GM21423 (cell line): ENCODE results near the gene CNTNAP2.
"Not testable (repeated sequence)": the region's sequence is repeated elsewhere in the genome, so short reads cannot be mapped to it uniquely, and the experiment has no call there.

Source experiments
- ATAC-seq: cut with Tn5 transposase; IDR thresholded peaks from one replicate; pipeline ENCODE4 v1.9.1; 2021; ENCODE audit warnings: mild to moderate bottlenecking, moderate library complexity; ENCODE audit not compliant: unreplicated experiment

Gene CNTNAP2

DNA sequence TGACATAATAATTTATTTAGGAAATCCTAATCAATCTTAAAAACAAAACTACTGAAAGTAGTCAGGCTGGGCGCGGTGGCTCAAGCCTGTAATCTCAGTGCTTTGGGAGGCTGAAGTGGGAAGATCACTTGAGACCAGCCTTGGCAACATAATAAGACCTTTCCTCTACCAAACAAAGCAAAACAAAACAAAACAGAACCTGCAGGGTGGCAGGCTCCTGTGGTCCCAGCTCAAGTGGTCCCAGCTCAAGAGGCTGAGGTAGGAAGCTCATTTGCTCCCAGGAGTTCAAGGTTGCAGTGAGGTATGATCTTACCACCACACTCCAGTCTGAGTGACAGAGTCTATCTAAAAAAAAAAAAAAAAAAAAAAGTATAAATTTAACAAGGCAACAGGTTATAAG, 748.0 kb downstream of the CNTNAP2 start:
- ATAC-seq = no peak

GRCh38 chr7:146865696-146866095, 749.1 kb downstream of the CNTNAP2 start:
- no peak for ATAC-seq

DNA sequence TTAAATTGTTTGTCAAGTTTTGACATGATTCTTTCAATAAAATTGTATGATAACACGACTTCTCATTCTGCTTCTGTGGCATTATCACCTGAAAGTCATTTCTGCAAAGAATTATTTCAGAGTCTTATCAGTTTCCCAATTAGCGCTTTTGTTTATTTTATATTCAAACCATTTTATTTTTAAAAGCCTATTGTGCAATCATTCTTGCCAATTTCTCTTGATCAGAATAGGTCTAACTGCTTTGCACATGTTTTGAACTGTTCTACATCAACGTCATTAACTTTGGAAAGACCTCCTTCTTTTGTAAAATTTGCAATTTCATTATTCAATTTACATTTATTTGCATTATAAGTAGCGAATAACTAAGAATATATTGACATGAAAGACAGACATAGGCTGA, 758.1 kb downstream of the CNTNAP2 start:
- ATAC-seq = no peak

DNA sequence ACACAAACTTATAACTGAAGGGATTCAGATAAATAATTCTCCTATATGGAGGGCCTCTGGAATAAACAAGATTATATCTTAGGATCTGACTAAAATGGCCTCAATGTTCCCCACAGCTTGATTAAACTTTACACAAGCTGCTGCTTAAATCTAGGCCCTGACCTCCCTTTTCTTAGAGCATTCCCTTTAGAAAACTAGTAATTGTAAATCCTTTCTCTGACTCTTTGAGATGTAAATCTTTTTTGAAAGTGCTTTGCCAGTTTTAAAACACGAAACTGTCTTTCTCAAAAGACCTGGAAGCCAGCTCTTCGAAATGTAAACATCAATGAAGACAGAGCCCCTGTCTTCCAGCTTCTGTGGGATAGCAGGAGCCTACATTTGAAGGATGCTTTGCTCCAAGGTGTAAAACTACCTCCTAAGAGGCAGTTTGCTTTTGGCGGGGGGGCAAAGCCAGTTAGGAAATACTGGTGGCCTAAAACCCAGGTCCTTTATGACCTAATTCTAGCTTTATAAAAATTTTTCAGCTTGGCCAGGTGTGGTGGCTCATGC, 758.7 kb downstream of the CNTNAP2 start:
- ATAC-seq = no peak

GRCh38 chr7:146875981-146876380, 759.4 kb downstream of the CNTNAP2 start:
- no peak for ATAC-seq

DNA sequence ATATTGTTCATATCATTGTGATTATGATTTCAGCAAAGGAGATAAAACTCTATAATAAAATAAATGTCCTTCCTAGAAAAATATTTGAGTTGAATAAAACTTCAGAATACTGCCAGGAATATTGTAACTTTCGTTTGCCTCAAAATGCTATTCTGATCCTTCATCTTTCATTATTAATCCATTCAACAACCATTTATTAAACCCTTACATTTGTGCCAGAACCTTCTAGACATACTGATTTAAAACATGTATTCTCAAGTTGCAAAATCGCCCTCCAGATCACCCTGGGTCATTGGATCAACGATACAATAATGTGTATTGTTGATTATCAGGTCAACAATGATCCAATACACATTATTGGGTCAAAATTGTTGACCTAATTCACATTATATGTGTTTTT, 759.8 kb downstream of the CNTNAP2 start:
- no peak for ATAC-seq

- no peak for ATAC-seq
Observed at GRCh38 chr7:146878901-146879300, 762.3 kb downstream of the CNTNAP2 start.

GRCh38 chr7:146885231-146885630, 768.6 kb downstream of the CNTNAP2 start:
- ATAC-seq = no peak

DNA sequence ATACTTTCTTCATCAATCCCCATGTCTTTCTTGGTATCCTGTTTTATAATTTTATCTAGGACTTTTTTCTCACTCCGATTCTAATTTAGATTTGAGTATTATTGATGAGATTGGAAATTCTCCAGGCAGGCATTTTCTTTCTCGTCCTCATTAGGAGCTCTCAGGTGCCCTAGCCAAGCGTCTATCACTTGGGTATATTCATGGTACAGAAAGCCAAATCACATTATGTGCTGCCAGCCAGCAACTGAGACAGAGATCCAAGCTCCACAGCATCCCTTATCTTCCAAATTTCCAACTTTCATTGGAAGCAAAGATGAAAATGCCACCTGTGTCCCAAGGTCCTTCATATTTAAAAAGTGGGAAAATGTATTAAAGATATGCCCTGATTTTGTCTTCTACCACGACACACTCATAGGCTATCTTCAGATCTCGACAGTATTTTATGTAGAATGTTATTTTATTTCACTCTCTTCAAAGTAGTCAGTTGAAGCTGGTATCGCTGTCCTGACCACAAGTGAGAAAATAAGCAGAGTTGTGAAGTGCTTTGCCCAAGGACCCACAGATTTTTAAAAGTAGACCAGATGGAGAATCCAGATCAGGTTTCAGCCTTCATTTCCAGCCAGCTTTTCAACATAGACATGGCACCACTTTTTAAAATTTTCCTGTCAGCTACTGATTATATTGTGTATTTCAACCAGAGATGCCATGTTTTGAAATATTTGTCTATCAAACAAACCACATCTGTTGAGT, 773.4 kb downstream of the CNTNAP2 start:
- no peak for ATAC-seq

DNA sequence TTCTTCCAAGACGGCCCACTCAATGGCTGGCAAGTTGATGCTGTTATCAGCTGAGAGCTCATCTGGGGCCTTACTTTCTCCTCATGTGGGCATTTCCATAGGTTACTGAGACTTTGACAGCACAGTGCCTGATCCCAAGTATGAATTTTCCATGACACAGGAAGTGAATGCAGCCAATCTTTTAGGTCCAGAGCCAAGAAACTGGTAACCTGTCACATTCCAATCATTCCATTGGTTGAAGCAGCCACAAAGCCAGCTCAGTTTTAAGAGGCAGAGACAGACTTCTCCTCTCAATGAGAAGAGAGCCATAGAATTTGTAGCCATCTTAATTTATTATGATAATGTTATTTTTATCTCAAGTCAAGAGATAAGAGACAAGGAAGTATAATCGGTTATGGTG, 775.5 kb downstream of the CNTNAP2 start:
- no peak for ATAC-seq

- no peak for ATAC-seq
Observed at GRCh38 chr7:146894927-146895326, 778.3 kb downstream of the CNTNAP2 start.

DNA sequence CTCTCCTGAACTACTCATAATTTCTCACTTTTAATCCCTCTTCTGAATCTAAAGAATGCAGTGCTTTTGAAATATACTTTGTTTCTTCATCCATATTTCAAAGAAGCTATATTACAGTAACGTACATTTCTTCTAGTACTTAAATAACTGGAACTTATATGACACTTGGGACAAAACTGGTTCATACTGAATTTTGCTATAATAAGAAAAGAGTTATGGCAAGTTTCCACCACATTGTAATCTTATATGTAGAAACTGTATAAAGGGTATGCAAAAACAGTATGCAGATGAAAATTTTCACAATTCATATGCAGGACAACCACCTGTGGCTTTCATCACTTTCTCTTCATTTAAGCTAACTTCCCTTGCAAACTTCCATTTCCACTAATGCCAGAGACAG, 785.7 kb downstream of the CNTNAP2 start:
- no peak for ATAC-seq

- no peak for ATAC-seq
Observed at GRCh38 chr7:146902728-146903127, 786.1 kb downstream of the CNTNAP2 start.

- ATAC-seq = not testable (repeated sequence)
Observed at GRCh38 chr7:146905746-146906145, 789.1 kb downstream of the CNTNAP2 start.

DNA sequence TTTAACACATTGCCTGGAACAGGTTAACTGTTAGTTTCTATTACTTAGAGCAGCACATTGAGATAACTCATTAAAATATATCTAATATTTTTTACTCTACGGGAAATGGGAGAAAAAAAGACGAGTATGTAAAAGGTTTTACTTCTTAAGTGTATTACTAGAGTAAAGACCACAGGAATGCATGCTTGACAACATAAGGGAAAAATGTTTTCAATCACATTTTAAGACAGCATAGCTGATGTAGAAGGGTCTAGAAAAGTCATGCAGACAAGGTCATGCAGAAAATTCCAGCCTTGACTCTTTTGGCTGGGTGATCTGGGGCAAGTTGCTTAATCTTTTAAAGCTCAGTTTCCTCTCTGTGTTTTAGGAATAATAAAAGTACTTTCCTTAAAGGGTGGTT, 806.2 kb downstream of the CNTNAP2 start:
- ATAC-seq = no peak

- ATAC-seq = no peak
Observed at GRCh38 chr7:146926841-146927240, 810.2 kb downstream of the CNTNAP2 start.

GRCh38 chr7:146937836-146938235, 821.2 kb downstream of the CNTNAP2 start:
- ATAC-seq = no peak

DNA sequence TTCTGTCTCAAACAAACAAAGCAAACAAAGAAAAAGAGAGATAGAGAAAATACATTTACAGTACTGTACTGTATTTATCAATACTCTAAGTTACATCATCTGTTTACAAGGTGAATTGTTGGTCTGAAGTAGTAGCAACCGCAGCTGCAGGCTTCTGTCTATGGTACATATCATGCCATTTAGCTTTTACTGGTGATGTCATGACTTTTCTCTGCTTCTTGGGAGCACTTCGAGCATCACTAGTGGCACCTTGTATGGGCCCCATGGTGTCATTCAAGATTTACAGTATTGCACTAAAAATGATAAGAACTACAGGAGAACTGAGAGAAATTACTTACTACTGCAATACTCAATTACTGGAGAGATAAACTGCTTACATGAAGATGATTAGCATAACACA, 826.9 kb downstream of the CNTNAP2 start:
- ATAC-seq = no peak

- no peak for ATAC-seq
Observed at GRCh38 chr7:146948703-146949102, 832.1 kb downstream of the CNTNAP2 start.

DNA sequence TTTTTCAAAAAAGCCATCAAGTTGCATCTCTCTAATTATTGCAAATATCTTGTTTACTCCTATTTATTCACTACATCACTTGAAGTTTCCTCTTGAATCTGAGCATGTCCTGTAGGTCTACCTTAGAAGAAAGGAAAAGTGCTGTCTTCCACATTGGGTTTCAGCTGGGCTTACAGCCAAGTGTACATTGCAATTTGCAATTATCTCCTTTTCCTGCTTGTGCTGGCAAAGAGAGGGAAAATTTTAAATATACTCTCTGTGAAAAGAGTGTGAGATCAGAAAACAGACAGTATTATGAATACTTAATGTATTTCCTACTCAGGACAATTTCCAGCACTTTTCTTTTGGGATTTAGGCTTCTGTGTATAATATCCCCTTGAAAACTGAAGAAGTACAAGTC, 839.7 kb downstream of the CNTNAP2 start:
- ATAC-seq = no peak

DNA sequence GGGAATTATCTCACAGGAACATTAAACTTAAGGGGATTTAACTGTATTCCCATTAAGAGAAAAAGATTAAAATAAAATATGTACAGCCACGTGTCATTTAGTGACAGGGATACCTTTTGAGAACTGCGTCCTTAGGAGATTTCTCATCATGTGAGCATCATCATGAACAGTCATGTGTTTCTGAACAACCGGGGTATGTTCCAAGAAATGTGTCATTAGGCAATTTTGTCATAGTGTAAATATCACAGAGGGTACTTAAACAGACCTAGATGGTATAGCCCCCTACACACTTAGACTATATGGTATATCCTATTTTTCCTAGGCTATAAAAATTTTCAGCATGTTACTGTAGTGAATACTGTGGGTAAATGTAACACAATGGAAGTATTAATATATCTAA, 840.3 kb downstream of the CNTNAP2 start:
- ATAC-seq = no peak

DNA sequence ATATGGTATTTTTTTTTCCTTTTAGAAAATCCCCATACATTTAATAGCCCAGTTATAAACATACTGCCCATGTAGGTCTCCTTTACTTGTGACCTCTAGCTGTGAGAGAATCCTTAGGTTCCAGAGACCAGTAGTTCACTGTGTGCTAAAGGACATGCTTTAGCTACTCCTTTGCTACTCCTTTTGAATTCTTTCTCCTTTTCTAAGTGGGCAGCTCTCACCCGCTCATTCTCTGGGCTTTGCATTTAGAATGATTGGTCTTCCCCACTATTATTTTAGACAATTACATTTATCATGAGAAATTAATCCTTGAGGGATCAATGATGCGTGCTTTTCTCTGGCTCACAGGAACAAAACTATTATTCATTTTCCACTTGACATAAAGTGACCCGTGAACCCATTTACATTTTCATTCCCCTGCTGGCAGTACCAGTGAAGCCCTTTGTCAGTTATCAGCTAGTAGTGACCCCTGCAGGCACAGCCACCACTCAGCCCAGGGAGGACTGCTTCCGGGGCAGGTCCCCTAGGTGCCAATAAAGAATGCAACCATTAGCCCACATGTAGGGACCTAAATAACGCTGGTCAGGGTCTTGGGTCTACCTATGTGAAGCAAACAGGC, 844.3 kb downstream of the CNTNAP2 start:
- no peak for ATAC-seq
